Fibroblast of lung (primary cell): ENCODE data around the gene IL32. TPM values are rescaled to one million over a fixed set of nuclear protein-coding genes. Genes with fewer than 3 reads are reported as not detected.
A peak's percentile ranks its signal among the peaks of the same experiment; 100 is the strongest.

Experiments
- DNase-seq, 2 donors: peaks; one replicate each; pipeline versions ENCODE4 v3.0.0 to v3.0.0-alpha.2; 2010; ENCODE audit warnings: low read depth in 2 of 2
- H2AFZ ChIP-seq: 2 replicates; pipeline ENCODE4 v1.5.1; 2012; ENCODE audit warnings: low read length, control low read depth, inconsistent platforms
- H3K27ac ChIP-seq: 2 replicates; pipeline ENCODE4 v1.5.1; 2011; ENCODE audit warnings: low read length, control low read depth; ENCODE audit not compliant: insufficient read depth
- H3K27me3 ChIP-seq: 2 replicates; pipeline ENCODE4 v1.5.1; 2011; ENCODE audit warnings: mild to moderate bottlenecking, low read length; ENCODE audit not compliant: control insufficient read depth, insufficient read depth
- H3K36me3 ChIP-seq: 2 replicates; pipeline ENCODE4 v1.5.1; 2011; ENCODE audit warnings: low read length; ENCODE audit not compliant: control insufficient read depth, insufficient read depth
- H3K4me1 ChIP-seq: 2 replicates; pipeline ENCODE4 v1.5.1; 2011; ENCODE audit warnings: low read length; ENCODE audit not compliant: control insufficient read depth, insufficient read depth; ENCODE audit errors: extremely low read depth
- H3K4me2 ChIP-seq: 2 replicates; pipeline ENCODE4 v1.5.1; 2011; ENCODE audit warnings: low read length, control low read depth; ENCODE audit not compliant: insufficient read depth; ENCODE audit errors: extremely low read depth
- H3K4me3 ChIP-seq, 4 experiments: fragments of 200-600 bp in 1 of 4; sonication (generic) in 1 of 4; replicated peaks in 1 of 4; 2 replicates each; pipeline ENCODE4 v1.5.1; 2011 to 2016; ENCODE audit warnings: low read length in 4 of 4, low read depth in 3 of 4, mild to moderate bottlenecking in 3 of 4, control low read depth in 2 of 4, inconsistent platforms in 1 of 4, mixed read lengths in 1 of 4; ENCODE audit not compliant: insufficient read depth in 1 of 4; ENCODE audit errors: control extremely low read depth in 1 of 4
- H3K79me2 ChIP-seq: 2 replicates; pipeline ENCODE4 v1.5.1; 2012; ENCODE audit warnings: mild to moderate bottlenecking, low read length, inconsistent platforms; ENCODE audit not compliant: control insufficient read depth, insufficient read depth
- H3K9ac ChIP-seq: 2 replicates; pipeline ENCODE4 v1.5.1; 2011; ENCODE audit warnings: mild to moderate bottlenecking, low read length, control low read depth; ENCODE audit not compliant: insufficient read depth
- H3K9me3 ChIP-seq: 2 replicates; pipeline ENCODE4 v1.5.1; 2012; ENCODE audit warnings: low read depth, low read length; ENCODE audit not compliant: control insufficient read depth, insufficient read depth
- H4K20me1 ChIP-seq: 2 replicates; pipeline ENCODE4 v1.5.1; 2011; ENCODE audit warnings: low read length; ENCODE audit not compliant: control insufficient read depth, insufficient read depth; ENCODE audit errors: extremely low read depth
- EZH2 ChIP-seq: IDR thresholded peaks from 2 replicates; pipeline ENCODE4 v1.5.1; 2012; ENCODE audit warnings: low read length, control low read depth, mild to moderate bottlenecking; ENCODE audit errors: missing control alignments
- polyA plus RNA-seq, 2 donors: library from polyadenylated mRNA; depleted of rRNA in 1 of 2; stranded (reverse) in 1 of 2; unstranded in 1 of 2; fragments of >200 nt; gene quantifications; 2 replicates each; pipeline ENCODE4 v1.2.1, GENCODE V29; 2011 to 2012; ENCODE audit warnings: missing spikeins in 1 of 2
- total RNA-seq: library from RNA; depleted of rRNA; stranded (reverse); fragments of >200 nt; gene quantifications from 2 replicates; pipeline ENCODE4 v1.2.1, GENCODE V29; 2014
- TF ChIP-seq, protein P1 (sequence below), 2 donors: IDR thresholded peaks in 1 of 2; conservative IDR thresholded peaks in 1 of 2; 1 replicate in 1 of 2; 2 replicates in 1 of 2; pipeline ENCODE4 v1.5.1; 2011 to 2012; ENCODE audit warnings: low read length in 2 of 2, control low read depth in 1 of 2, inconsistent platforms in 1 of 2, low read depth in 1 of 2, mild to moderate bottlenecking in 1 of 2

The IL32 gene
- total and polyA plus RNA-seq, 2 donors (not counting 1 experiment from before 2014, with no cell fraction given) = 4.1 to 5.1 TPM

DNA sequence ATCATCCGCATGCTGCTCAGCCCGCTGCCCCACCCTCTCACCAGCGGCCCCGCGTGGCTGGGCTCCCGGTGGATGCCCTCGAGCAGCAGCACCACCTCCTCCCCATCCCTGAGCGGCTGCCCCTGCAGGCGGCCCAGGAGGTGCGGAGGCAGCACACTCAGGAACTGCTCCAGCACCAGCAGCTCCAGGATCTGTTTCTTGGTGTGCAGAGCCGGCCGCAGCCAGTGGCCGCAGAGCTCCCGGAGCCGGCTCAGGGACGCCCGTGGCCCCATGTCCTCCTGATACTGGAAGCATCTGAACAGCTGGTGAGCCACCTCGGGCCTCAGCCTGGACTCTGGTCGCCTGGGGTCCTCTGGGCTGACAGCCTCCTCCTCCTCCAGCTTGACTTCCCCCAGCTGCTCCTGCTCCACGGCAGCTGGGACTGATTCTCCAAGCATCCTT is 27.1 kb downstream of the IL32 start:
- H4K20me1 ChIP-seq = no peaks in the 10 kb centered on the region
- no peak for DNase-seq
- H3K4me3 ChIP-seq = no peak overlapping the region
- H3K79me2 ChIP-seq = no peaks in the 10 kb centered on the region
- TF ChIP-seq, protein P1, sequence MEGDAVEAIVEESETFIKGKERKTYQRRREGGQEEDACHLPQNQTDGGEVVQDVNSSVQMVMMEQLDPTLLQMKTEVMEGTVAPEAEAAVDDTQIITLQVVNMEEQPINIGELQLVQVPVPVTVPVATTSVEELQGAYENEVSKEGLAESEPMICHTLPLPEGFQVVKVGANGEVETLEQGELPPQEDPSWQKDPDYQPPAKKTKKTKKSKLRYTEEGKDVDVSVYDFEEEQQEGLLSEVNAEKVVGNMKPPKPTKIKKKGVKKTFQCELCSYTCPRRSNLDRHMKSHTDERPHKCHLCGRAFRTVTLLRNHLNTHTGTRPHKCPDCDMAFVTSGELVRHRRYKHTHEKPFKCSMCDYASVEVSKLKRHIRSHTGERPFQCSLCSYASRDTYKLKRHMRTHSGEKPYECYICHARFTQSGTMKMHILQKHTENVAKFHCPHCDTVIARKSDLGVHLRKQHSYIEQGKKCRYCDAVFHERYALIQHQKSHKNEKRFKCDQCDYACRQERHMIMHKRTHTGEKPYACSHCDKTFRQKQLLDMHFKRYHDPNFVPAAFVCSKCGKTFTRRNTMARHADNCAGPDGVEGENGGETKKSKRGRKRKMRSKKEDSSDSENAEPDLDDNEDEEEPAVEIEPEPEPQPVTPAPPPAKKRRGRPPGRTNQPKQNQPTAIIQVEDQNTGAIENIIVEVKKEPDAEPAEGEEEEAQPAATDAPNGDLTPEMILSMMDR (conservative IDR thresholded peaks at IDR 0.05 in 1 of 2, IDR thresholded peaks at IDR 0.05 in 1 of 2; ENCODE audit: low read depth in 1 of 2, low read length in 2 of 2) = no peak
- no peak for TF ChIP-seq EZH2
- no peaks in the 10 kb centered on the region for H3K36me3 ChIP-seq
- peaks cover 8% of the 10 kb centered on the region for H3K27me3 ChIP-seq
- H3K9ac ChIP-seq = no peak overlapping the region
- H3K4me1 ChIP-seq = no peaks in the 10 kb centered on the region
- no peak overlapping the region for H3K27ac ChIP-seq
- H3K4me2 ChIP-seq = no peak overlapping the region
- no peaks in the 10 kb centered on the region for H3K9me3 ChIP-seq
- no peak overlapping the region for H2AFZ ChIP-seq

- Histone ChIP-seq H3K9ac (no peak overlapping the region), H3K4me1 (no peaks in the 10 kb centered on the region), H3K27ac (no peak overlapping the region), H3K4me2 (no peak overlapping the region), H4K20me1 (no peaks in the 10 kb centered on the region), H3K36me3 (no peaks in the 10 kb centered on the region), H3K79me2 (no peaks in the 10 kb centered on the region), H3K9me3 (no peaks in the 10 kb centered on the region), H3K27me3 (peaks cover 20% of the 10 kb centered on the region), H2AFZ (no peak overlapping the region), H3K4me3 (no peak overlapping the region)
- no peak for TF ChIP-seq EZH2
- TF ChIP-seq, protein P1 (conservative IDR thresholded peaks at IDR 0.05 in 1 of 2, IDR thresholded peaks at IDR 0.05 in 1 of 2; ENCODE audit: low read depth in 1 of 2, low read length in 2 of 2) = peak; percentile 39 to 67
- peak in 1 of 2 donors; percentile 49 for DNase-seq
Observed at GRCh38 chr16:3094289-3095027, 29.0 kb downstream of the IL32 start.

- Histone ChIP-seq H3K27me3 (peaks cover 20% of the 10 kb centered on the region), H3K79me2 (no peaks in the 10 kb centered on the region), H2AFZ (no peak overlapping the region), H3K36me3 (no peaks in the 10 kb centered on the region), H3K27ac (no peak overlapping the region), H4K20me1 (no peaks in the 10 kb centered on the region), H3K4me3 (no peak overlapping the region), H3K4me1 (peaks cover 3% of the 10 kb centered on the region), H3K4me2 (no peak overlapping the region), H3K9ac (no peak overlapping the region), H3K9me3 (no peaks in the 10 kb centered on the region)
- DNase-seq = no peak
- TF ChIP-seq, protein P1 (conservative IDR thresholded peaks at IDR 0.05 in 1 of 2, IDR thresholded peaks at IDR 0.05 in 1 of 2; ENCODE audit: low read depth in 1 of 2, low read length in 2 of 2) = peak; percentile 11 to 24
- no peak for TF ChIP-seq EZH2
Observed at GRCh38 chr16:3095869-3096268, 30.4 kb downstream of the IL32 start.
